ENCODE results near the gene KRI1. TPM values are rescaled to one million over a fixed set of nuclear protein-coding genes. Genes with fewer than 3 reads are reported as not detected.

Gene KRI1
- total RNA-seq, 1 experiment from 2014 or later: 57.4 TPM

DNA sequence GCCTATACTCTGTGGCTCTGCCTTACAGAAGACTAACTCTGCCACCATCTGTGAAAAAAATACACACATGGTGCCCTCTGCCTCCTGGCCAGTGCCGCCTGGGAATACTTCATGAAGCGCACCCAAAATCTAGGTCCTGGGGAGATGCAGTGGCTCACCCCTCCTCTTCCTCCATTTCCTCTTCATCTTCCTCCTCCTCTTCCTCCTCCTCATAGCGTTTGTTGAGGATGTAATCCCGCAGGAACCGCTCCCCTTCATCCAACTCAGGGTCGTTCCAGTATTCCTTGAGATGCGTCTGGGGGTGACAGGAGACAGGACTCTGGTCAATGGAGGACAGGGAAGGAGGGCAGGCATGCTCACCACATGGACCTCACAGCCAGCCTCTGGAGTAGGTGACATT is 5.7 kb downstream of the KRI1 start:
- no peak overlapping the region for H3K4me3 Mint-ChIP-seq
- Histone ChIP-seq H3K79me1 (ENCODE audit: insufficient read depth, low read depth, low read length, poor library complexity, severe bottlenecking) (no peaks in the 10 kb centered on the region), H2BK120ac (ENCODE audit: low read depth, low read length, poor library complexity, severe bottlenecking) (no peak overlapping the region), H2AK5ac (ENCODE audit: insufficient read length, low read length) (no peak overlapping the region), H4K8ac (replicated peaks; ENCODE audit: insufficient read length, low read depth, low read length) (no peak overlapping the region), H3K79me2 (ENCODE audit: insufficient read depth, low read length) (no peaks in the 10 kb centered on the region), H3K56ac (ENCODE audit: insufficient read length, low read depth, low read length) (no peak overlapping the region), H3K4me1 (ENCODE audit: insufficient read depth, low read length) (no peaks in the 10 kb centered on the region), H3K9me3 (ENCODE audit: control insufficient read depth, low read depth, low read length) (no peaks in the 10 kb centered on the region), H2BK20ac (ENCODE audit: low read depth, low read length, poor library complexity, severe bottlenecking) (no peak overlapping the region), H3K4me2 (ENCODE audit: insufficient read depth, insufficient read length, low read length) (no peak overlapping the region), H3K27me3 (ENCODE audit: insufficient read depth, low read length) (no peaks in the 10 kb centered on the region), H3K23me2 (ENCODE audit: insufficient read length, low read depth, low read length, poor library complexity, severe bottlenecking) (no peaks in the 10 kb centered on the region), H3K18ac (ENCODE audit: insufficient read length, low read depth, low read length) (no peak overlapping the region), H3K14ac (ENCODE audit: insufficient read depth, low read length) (no peak overlapping the region), H2AFZ (ENCODE audit: low read length) (no peak overlapping the region), H3T11ph (ENCODE audit: low read length) (no peak overlapping the region), H3K27ac (ENCODE audit: insufficient read length, low read depth, low read length) (no peak overlapping the region), H2BK12ac (ENCODE audit: insufficient read length, low read depth, low read length) (no peak overlapping the region), H2BK15ac (ENCODE audit: low read depth, low read length) (no peak overlapping the region), H4K5ac (ENCODE audit: insufficient read length, low read depth, low read length) (no peak overlapping the region), H4K91ac (ENCODE audit: insufficient read length, low read depth, low read length) (no peak overlapping the region), H3K4ac (ENCODE audit: low read depth, low read length) (no peak overlapping the region), H4K20me1 (ENCODE audit: control insufficient read depth, insufficient read depth, insufficient read length) (peaks cover 2% of the 10 kb centered on the region), H3K23ac (ENCODE audit: insufficient read length, low read depth, low read length) (no peak overlapping the region), H2BK5ac (ENCODE audit: insufficient read length, low read length) (no peak overlapping the region), H3K9ac (ENCODE audit: extremely low read depth, insufficient read length, low read length) (no peak overlapping the region)
- no peak overlapping the region for H3K27ac Mint-ChIP-seq
- no CpG with 5 or more reads among the region's 7 CpGs for WGBS (ENCODE audit: extremely low coverage, insufficient read length, low lambda C conversion rate)
- TF ChIP-seq CTCF (conservative IDR thresholded peaks at IDR 0.05): no peak
- DNase-seq: no peak
- no peaks in the 10 kb centered on the region for H3K9me3 Mint-ChIP-seq
- peaks cover 8% of the 10 kb centered on the region in 2 experiments for H3K4me1 Mint-ChIP-seq
- peaks cover 32 to 69% (median 55%) of the 10 kb centered on the region in 3 experiments; a peak in 6 of 7 replicates for H3K36me3 Mint-ChIP-seq (ENCODE audit: insufficient read depth in 1 of 3, low read depth in 3 of 3)
- no peaks in the 10 kb centered on the region for H3K27me3 Mint-ChIP-seq (ENCODE audit: low read depth)
